ENCODE data around the gene YJEFN3. TPM values are rescaled to one million over a fixed set of nuclear protein-coding genes. Genes with fewer than 3 reads are reported as not detected.

YJEFN3 gene
- total RNA-seq, 4 donors from 2014 or later, result 0.45 to 1.4 (median 0.96) TPM

DNA sequence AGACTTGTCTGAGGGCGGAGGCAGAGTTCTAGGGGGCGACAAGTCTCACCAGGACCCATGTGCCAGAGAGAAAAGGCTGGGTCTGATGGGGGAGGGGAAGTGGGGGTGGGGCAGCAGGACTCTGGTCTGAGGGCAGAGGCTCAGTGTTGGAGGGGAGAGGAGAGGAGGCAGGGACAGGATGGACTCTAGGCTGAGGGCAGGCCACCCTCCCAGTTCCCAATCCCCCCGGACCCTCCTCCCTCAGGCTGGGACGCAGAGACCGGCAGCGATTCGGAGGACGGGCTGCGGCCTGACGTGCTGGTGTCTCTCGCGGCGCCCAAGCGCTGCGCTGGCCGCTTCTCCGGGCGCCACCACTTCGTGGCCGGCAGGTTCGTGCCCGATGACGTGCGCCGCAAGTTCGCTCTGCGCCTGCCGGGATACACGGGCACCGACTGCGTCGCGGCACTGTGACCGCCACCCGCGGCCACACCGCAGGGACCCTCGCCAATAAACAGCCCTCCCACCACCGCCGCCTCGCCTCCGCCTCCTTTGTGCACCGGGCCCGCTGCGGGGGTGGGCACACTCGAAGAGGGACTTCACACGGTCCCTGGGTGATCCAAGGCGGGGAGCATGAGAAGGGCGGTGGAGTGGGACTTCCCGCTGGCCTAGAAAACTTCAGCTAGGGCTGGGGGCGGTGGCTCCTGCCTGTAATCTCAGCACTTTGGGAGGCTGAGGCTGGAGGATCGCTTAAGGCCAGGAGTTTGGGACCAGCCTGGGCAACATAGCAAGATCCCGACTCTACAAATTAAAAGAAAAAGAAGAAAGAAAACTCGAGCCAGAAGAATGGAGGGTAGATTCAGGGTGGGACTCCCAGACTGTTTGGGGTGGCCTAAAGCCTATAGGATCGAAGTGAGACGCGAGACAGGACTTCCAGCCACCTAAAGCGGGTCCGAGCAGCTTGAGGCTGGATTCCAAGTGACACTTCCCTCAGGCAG is 8.7 kb downstream of the YJEFN3 start:
- Histone ChIP-seq H3K36me3 (peaks cover 0 to 12% of the 10 kb centered on the region in 2 donors), H3K27ac (no peak overlapping the region), H3K4me1 (peaks cover 0 to 50% (median 22%) of the 10 kb centered on the region in 3 donors), H3K9me3 (peaks cover 0 to 6% (median 0%) of the 10 kb centered on the region in 3 donors), H3K4me3 (peak overlapping the region in 1 of 2 donors; percentile 41), H3K27me3 (peaks cover 51% of the 10 kb centered on the region)
- no peak for ATAC-seq
- 14 to 57% methylated on average over 3 to 10 of the region's 59 CpGs for WGBS, 2 donors (ENCODE audit: low coverage in 1 of 2)
- TF ChIP-seq POLR2AphosphoS5 (IDR thresholded peaks at IDR 0.05), result no peak
- TF ChIP-seq, protein P1, sequence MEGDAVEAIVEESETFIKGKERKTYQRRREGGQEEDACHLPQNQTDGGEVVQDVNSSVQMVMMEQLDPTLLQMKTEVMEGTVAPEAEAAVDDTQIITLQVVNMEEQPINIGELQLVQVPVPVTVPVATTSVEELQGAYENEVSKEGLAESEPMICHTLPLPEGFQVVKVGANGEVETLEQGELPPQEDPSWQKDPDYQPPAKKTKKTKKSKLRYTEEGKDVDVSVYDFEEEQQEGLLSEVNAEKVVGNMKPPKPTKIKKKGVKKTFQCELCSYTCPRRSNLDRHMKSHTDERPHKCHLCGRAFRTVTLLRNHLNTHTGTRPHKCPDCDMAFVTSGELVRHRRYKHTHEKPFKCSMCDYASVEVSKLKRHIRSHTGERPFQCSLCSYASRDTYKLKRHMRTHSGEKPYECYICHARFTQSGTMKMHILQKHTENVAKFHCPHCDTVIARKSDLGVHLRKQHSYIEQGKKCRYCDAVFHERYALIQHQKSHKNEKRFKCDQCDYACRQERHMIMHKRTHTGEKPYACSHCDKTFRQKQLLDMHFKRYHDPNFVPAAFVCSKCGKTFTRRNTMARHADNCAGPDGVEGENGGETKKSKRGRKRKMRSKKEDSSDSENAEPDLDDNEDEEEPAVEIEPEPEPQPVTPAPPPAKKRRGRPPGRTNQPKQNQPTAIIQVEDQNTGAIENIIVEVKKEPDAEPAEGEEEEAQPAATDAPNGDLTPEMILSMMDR (IDR thresholded peaks at IDR 0.05), result no peak

DNA sequence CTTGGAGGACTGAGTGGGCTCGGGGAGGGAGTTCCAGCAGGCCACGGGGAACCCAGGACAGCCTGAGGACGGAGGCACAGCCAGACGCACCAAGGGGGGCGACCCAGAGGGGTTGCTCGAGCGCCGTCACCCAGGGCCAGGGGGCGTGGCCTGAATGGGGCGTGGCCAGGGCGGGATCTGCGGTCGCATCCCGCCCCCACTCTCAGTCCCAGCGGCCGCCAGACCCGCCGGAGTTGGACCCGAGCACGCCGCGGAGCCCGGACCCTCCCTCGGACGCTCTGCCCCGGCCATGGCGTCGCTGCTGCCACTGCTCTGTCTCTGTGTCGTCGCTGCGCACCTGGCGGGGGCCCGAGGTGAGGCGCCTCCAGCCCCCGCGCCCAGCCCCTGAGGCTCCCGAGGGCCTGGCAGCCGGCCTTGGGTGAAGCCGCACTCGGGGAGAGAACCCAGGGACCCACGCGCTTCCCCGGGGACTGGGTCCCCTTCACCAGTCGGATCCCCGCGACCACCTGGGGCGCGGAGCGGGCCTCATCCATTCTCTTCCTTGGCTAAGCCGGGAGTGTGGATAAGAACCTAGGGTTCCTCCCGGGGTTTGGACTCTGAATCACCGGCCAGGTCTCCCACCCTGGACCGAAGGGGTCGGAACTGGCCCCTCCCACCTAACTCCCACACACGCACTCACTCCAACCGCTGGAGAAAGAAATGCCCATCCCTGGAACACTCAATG is 9.5 kb downstream of the YJEFN3 start, which contains the start of gene CILP2:
CILP2 (plus strand) TSS at position 205 of the 724 bp plus-strand sequence; CDS start at position 290, 85 bp downstream.
- TF ChIP-seq POLR2A (IDR thresholded peaks at IDR 0.05) (no peak), POLR2AphosphoS5 (IDR thresholded peaks at IDR 0.05) (no peak)
- TF ChIP-seq, protein P1 (IDR thresholded peaks at IDR 0.05), result no peak
- no peak for ATAC-seq
- 0% methylated on average over 1 of the region's 56 CpGs; no CpG with 5 or more reads in 1 of the 2 donors for WGBS, 2 donors (ENCODE audit: low coverage in 1 of 2)
- H3K27ac ChIP-seq, result no peak within 1 kb of the TSS
- peaks cover 0 to 12% of the 10 kb centered on the region in 2 donors for H3K36me3 ChIP-seq
- peaks cover 0 to 46% (median 22%) of the 10 kb centered on the region in 3 donors for H3K4me1 ChIP-seq
- peaks cover 60% of the 10 kb centered on the region for H3K27me3 ChIP-seq
- H3K9me3 ChIP-seq, result peaks cover 0 to 6% (median 0%) of the 10 kb centered on the region in 3 donors
- H3K4me3 ChIP-seq, result peak within 1 kb of the TSS in 1 of 2 donors; percentile 41

DNA sequence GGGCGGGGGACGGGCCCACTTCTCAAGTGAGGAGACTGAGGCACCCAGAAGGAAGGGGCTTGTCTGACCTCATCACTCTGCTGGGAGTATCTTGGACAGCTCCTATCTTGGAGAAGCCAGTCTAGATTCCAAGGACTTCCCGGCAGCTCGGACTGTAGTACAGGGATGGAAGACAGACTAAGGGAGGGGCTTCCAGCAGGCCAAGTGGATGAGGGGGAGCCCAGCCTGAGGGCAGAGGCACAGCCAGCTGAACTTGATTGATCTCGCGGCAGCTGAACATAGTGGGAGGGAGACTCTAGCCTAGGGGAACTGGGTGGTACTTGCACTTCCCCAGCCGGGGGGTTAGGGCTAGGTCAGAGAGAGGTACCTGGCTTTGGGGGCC is 10.1 kb downstream of the YJEFN3 start:
- Histone ChIP-seq H3K4me3 (peak overlapping the region in 1 of 2 donors; percentile 41), H3K9me3 (peaks cover 0 to 6% (median 0%) of the 10 kb centered on the region in 3 donors), H3K27me3 (peaks cover 65% of the 10 kb centered on the region), H3K4me1 (peaks cover 0 to 46% (median 22%) of the 10 kb centered on the region in 3 donors), H3K27ac (no peak overlapping the region), H3K36me3 (peaks cover 0 to 12% of the 10 kb centered on the region in 2 donors)
- 36% methylated on average over 3 of the region's 7 CpGs; no CpG with 5 or more reads in 1 of the 2 donors for WGBS, 2 donors (ENCODE audit: low coverage in 1 of 2)
- no peak for ATAC-seq
- TF ChIP-seq, protein P1 (IDR thresholded peaks at IDR 0.05), result no peak
- no peak for TF ChIP-seq POLR2AphosphoS5 (IDR thresholded peaks at IDR 0.05)

DNA sequence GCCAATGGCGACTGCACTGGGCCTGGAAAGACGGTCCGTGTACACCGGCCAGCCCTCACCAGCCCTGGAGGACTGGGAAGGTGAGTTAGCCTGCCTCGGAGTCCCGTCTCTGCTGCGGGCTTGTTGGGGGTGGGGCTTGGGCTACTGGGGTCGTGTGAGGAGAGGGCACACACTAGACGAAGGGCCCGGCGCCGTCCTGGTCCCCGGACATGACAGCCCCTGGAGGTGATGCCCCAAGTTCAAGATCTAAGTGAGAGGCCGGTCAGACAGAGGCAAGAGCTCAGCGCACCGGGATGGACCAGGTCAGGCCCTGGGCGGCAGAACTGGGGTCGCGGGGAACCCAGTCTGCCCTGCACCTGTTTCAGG is 11.0 kb downstream of the YJEFN3 start:
- TF ChIP-seq, protein P1 (IDR thresholded peaks at IDR 0.05), result no peak
- TF ChIP-seq POLR2A (IDR thresholded peaks at IDR 0.05) (no peak), POLR2AphosphoS5 (IDR thresholded peaks at IDR 0.05) (no peak), EP300 (IDR thresholded peaks at IDR 0.05) (no peak)
- H3K4me3 ChIP-seq, result no peak overlapping the region
- H3K27me3 ChIP-seq, result peaks cover 74% of the 10 kb centered on the region
- WGBS, 2 donors (ENCODE audit: low coverage in 1 of 2), result no CpG with 5 or more reads among the region's 19 CpGs
- H3K36me3 ChIP-seq, result peaks cover 0 to 12% of the 10 kb centered on the region in 2 donors
- H3K9me3 ChIP-seq, result peaks cover 0 to 6% (median 0%) of the 10 kb centered on the region in 3 donors
- H3K27ac ChIP-seq, result no peak overlapping the region
- no peak for ATAC-seq
- peaks cover 0 to 46% (median 22%) of the 10 kb centered on the region in 3 donors for H3K4me1 ChIP-seq

All from gastroesophageal sphincter (tissue), 4 donors.